Activated B cell treated with CpG ODN at 0.5 μM for 24 hours (primary cell): ENCODE measurements around the gene PNPLA2. TPM values are rescaled to one million over a fixed set of nuclear protein-coding genes. Genes with fewer than 3 reads are reported as not detected.

ENCODE experiments used
- ATAC-seq: fragments of 200-7000 bp; cut with Tn5 transposase; one replicate; pipeline ENCODE4 v1.10.0; 2021; ENCODE audit warnings: low read depth, mild to moderate bottlenecking, moderate library complexity
- CTCF ChIA-PET: fragments of 350-600 bp; sonication (Branson Sonifier 250); formaldehyde crosslinking; loops from one replicate; lab custom pipeline; 2021; ENCODE audit warnings: antibody characterized with exemption; lab: Charles Lee
- POLR2A ChIA-PET: fragments of 350-600 bp; sonication (Branson Sonifier 250); formaldehyde crosslinking; loops from one replicate; lab custom pipeline; 2021; ENCODE audit warnings: antibody characterized with exemption; lab: Charles Lee
- DNase-seq: peaks from one replicate; pipeline ENCODE4 v3.0.0; 2022
- H3K27ac Mint-ChIP-seq: one replicate; pipeline ENCODE4 v1.8.0; 2020; ENCODE audit warnings: mixed read lengths
- H3K27me3 Mint-ChIP-seq: one replicate; pipeline ENCODE4 v1.8.0; 2021; ENCODE audit warnings: mixed read lengths
- H3K36me3 Mint-ChIP-seq: one replicate; pipeline ENCODE4 v1.8.0; 2021; ENCODE audit warnings: low read depth, mixed read lengths
- H3K4me1 Mint-ChIP-seq: one replicate; pipeline ENCODE4 v1.8.0; 2021; ENCODE audit warnings: mixed read lengths
- H3K4me3 Mint-ChIP-seq: one replicate; pipeline ENCODE4 v1.8.0; 2020; ENCODE audit warnings: mild to moderate bottlenecking, mixed read lengths
- H3K9me3 Mint-ChIP-seq: one replicate; pipeline ENCODE4 v1.8.0; 2020; ENCODE audit warnings: mixed read lengths
- intact Hi-C: fragments of 100-400 bp; cut with micrococcal nuclease; formaldehyde crosslinking; loops from one replicate; pipeline ENCODE4 v1.15.1; 2024
- total RNA-seq: library from RNA; stranded (reverse); gene quantifications from 2 replicates; pipeline ENCODE4 v1.2.3, GENCODE V29; 2022
- TF ChIP-seq, protein P1 (sequence below): fragments of 200-600 bp; IDR thresholded peaks from one replicate; pipeline ENCODE4 v1.8.0; 2022; ENCODE audit warnings: antibody characterized with exemption, mild to moderate bottlenecking

The PNPLA2 gene
- total RNA-seq, 1 donor from 2014 or later: 53.2 TPM

DNA sequence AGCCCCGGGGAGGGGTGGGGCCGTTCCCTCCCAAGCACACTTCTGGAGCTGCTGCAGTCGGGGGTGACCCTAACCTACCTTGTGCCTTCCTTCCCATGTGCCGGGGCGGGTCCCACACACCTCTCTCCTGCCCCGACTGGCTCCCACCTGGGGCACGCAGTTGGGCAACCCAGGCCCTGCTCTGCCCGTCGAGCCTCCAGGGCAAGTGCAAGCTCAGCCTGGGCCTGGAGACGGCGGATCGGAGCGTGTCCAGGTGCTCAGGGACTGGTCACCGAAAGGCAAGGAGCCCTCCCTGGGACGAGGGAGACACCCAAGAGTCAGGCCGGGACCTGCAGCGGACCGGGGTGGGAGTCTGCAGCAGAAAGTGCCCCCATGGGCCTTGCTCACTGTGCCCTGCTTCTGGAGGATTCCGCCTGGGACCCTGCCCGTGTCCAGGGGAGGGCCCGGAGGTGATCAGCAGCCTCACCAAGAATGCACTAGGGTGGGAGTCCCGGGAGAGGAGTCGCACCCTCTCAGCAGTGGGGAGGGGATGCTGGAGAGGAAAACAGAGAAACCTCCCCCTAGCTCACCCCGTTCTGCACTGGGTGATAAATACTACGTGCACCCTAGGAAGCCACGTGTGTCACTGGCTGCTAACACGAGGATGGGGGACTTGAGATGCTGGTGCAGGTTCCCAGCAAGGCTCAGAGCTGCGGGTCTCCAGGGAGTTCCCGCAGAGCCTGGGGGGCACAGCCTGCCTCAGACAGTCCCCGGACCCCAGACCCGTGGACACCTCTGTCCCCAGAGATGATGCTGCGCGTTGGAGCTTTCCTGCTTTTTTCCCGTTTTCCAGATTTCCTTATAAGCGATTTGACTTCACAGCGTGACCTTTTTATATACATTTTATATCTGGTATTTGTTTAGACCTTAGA, 36.2 kb upstream of the PNPLA2 start:
- Mint-ChIP-seq H3K27ac (no peak overlapping the region), H3K36me3 (peaks cover 4% of the 10 kb centered on the region), H3K27me3 (no peaks in the 10 kb centered on the region), H3K4me1 (peaks cover 5% of the 10 kb centered on the region), H3K4me3 (no peak overlapping the region), H3K9me3 (no peaks in the 10 kb centered on the region)
- DNase-seq (no peak), ATAC-seq (no peak)
- TF ChIP-seq, protein P1, sequence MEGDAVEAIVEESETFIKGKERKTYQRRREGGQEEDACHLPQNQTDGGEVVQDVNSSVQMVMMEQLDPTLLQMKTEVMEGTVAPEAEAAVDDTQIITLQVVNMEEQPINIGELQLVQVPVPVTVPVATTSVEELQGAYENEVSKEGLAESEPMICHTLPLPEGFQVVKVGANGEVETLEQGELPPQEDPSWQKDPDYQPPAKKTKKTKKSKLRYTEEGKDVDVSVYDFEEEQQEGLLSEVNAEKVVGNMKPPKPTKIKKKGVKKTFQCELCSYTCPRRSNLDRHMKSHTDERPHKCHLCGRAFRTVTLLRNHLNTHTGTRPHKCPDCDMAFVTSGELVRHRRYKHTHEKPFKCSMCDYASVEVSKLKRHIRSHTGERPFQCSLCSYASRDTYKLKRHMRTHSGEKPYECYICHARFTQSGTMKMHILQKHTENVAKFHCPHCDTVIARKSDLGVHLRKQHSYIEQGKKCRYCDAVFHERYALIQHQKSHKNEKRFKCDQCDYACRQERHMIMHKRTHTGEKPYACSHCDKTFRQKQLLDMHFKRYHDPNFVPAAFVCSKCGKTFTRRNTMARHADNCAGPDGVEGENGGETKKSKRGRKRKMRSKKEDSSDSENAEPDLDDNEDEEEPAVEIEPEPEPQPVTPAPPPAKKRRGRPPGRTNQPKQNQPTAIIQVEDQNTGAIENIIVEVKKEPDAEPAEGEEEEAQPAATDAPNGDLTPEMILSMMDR: no peak
- POLR2A ChIA-PET: interaction anchor here (0.6 kb wide), 1 partner anchor 28 kb away, joined by 5 read pairs; no protein-coding TSS in a partner anchor
- CTCF ChIA-PET: interaction anchor here (1.3 kb wide), 1 partner anchor 14 kb away, joined by 3 read pairs; no protein-coding TSS in a partner anchor
- intact Hi-C loops: no loop called here

DNA sequence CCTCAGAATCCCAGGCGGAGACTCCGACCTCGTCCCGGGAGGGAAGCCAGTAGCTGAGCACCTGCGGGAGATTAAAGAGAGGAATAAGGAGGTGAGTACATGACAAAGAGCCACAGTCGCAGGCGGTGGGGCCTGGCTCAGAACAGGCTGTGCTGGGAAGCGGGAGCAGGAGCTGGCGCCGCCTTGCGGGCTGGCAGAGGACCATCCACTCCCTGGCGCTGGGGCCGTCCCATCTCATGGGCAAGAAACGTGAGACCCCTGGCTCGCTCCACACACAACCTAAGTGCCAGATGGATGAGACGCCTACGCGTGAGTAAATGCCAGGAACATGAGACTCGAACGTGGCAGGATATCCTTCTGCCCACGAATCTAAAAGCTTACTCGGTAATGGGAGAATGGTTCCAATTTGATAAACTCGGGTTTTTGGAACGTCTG, 35.1 kb upstream of the PNPLA2 start:
- TF ChIP-seq, protein P1: no peak
- CTCF ChIA-PET: interaction anchor here (1.3 kb wide), 1 partner anchor 12 kb away, joined by 3 read pairs; no protein-coding TSS in a partner anchor
- Mint-ChIP-seq H3K4me1 (peaks cover 2% of the 10 kb centered on the region), H3K27me3 (no peaks in the 10 kb centered on the region), H3K36me3 (peaks cover 4% of the 10 kb centered on the region), H3K4me3 (no peak overlapping the region), H3K27ac (no peak overlapping the region), H3K9me3 (no peaks in the 10 kb centered on the region)
- POLR2A ChIA-PET: interaction anchor here (0.7 kb wide), 1 partner anchor 12 kb away, joined by 4 read pairs; no protein-coding TSS in a partner anchor
- intact Hi-C loops: no loop called here
- DNase-seq: no peak
- peak; percentile 76 for ATAC-seq

DNA sequence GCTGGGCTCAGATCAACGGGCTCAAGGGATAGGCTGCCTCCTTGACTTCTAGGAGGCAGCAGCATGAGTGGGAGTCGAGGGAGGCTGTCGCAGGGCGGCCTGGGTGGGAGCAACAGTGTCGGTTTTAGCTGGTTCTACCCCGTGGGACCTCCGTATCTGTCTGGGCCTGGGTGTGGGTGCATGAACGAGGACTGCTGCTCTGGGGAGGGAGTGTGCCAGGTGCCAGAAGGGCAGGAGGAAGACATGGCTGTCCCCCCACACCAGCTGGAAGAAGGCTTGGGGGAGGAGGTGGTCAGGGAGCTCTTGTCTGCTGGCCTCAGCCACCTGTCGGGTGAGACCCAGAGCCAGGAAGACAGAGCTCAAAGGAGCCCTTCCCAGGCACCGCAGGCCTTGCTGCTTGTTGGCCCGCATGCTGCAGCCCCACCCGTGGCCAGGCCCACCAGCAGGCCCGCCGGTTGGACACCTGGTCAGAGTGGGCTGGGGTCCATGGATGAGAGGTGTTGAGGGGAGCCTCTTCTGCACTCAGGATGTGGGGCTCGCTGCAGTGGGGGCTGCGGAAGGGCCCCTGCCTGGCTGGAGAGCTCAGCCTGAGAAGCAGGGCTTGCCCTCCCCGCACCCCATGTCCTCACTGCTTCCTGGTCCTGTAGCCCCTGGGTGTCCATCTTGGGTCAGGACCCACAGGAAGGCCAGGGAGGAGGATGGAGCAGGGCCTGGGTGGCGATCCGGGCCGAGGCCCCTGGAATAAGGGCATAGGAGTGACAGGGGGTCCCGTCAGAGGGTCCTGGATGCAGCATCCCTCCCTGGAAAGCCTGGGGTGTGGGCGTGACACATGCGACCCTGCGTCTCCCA, 32.3 kb upstream of the PNPLA2 start:
- H3K27ac Mint-ChIP-seq: no peak overlapping the region
- no peak for ATAC-seq
- intact Hi-C loops: no loop called here
- no peak for DNase-seq
- CTCF ChIA-PET: no interaction called here
- no peak overlapping the region for H3K4me3 Mint-ChIP-seq
- TF ChIP-seq, protein P1: no peak
- peaks cover 5% of the 10 kb centered on the region for H3K4me1 Mint-ChIP-seq
- H3K9me3 Mint-ChIP-seq: no peaks in the 10 kb centered on the region
- POLR2A ChIA-PET: no interaction called here
- H3K27me3 Mint-ChIP-seq: peaks cover 2% of the 10 kb centered on the region
- peaks cover 6% of the 10 kb centered on the region for H3K36me3 Mint-ChIP-seq

DNA sequence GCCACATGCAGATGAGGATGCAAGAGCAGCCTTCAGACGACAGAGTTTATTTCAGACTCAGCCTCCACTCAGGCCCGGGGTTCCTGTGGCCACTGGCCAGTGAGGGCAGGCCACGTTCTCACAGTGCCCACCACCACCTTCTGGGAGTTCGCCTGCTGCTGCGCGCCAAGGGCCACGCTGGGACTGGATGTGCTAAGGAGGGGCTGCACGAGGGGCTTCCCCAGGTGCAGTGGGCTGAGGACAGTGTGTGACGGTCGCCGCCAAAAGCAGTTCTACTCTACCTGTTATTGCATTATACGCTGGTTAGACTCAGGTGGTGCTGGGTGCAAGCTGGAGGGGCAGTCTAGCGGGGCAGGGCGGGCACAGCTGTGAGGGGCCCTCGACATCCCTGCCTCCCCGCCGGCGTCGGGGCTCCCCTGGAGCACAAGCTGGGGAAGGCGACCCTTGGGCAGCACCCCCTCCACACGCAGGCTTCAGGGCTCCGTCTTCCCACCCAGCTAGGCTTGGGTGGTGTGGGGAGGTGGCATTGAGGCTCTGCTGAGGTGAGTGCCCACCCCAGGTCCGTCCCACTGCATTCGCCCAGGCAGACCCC, 31.5 kb upstream of the PNPLA2 start:
- DNase-seq (no peak), ATAC-seq (no peak)
- CTCF ChIA-PET: no interaction called here
- Mint-ChIP-seq H3K4me3 (no peak overlapping the region), H3K27me3 (peaks cover 2% of the 10 kb centered on the region), H3K36me3 (peaks cover 9% of the 10 kb centered on the region), H3K4me1 (peaks cover 5% of the 10 kb centered on the region), H3K27ac (no peak overlapping the region), H3K9me3 (no peaks in the 10 kb centered on the region)
- TF ChIP-seq, protein P1: no peak
- POLR2A ChIA-PET: no interaction called here
- intact Hi-C loops: no loop called here
